ENCODE data around the gene KIAA1755.

KIAA1755 gene

GRCh38 chr20:38178065-38178491 is 82.5 kb downstream of the KIAA1755 start:
- no peaks in the 10 kb centered on the region for H3K27me3 ChIP-seq (ENCODE audit: insufficient read depth, low read length, poor library complexity)
- WGBS (ENCODE audit: extremely low coverage, insufficient coverage, low lambda C conversion rate) = no CpG with 5 or more reads among the region's 8 CpGs
- H2BK5ac ChIP-seq (ENCODE audit: low read length) = no peak overlapping the region
- no peak overlapping the region for H4K8ac ChIP-seq (ENCODE audit: low read depth, low read length)
- no peak overlapping the region for H2BK120ac ChIP-seq (ENCODE audit: low read depth, low read length)
- no peak overlapping the region for H3K4me2 ChIP-seq (ENCODE audit: low read length)
- H3K79me1 ChIP-seq (ENCODE audit: low read length) = no peaks in the 10 kb centered on the region
- no peak for DNase-seq
- no peak overlapping the region for H2BK15ac ChIP-seq (replicated peaks; ENCODE audit: low read depth)
- H3K56ac ChIP-seq (ENCODE audit: low read length) = no peak overlapping the region
- no peak overlapping the region for H3K9ac ChIP-seq (ENCODE audit: low read length)
- no peak overlapping the region for H3K23ac ChIP-seq (ENCODE audit: low read length)
- no peaks in the 10 kb centered on the region for H3K4me1 ChIP-seq (ENCODE audit: control insufficient read depth, low read depth, low read length)
- no peaks in the 10 kb centered on the region for H3K36me3 ChIP-seq (ENCODE audit: control insufficient read depth, insufficient read depth, low read length)
- H2AK5ac ChIP-seq (ENCODE audit: low read length) = no peak overlapping the region
- H4K5ac ChIP-seq (ENCODE audit: low read length) = no peak overlapping the region
- H3K4ac ChIP-seq (ENCODE audit: low read depth, low read length) = no peak overlapping the region
- H3K18ac ChIP-seq (ENCODE audit: low read length) = no peak overlapping the region
- no peak overlapping the region for H3K4me3 ChIP-seq (ENCODE audit: low read length)
- H3K27ac ChIP-seq (ENCODE audit: low read depth, low read length) = no peak overlapping the region
- H3K79me2 ChIP-seq (ENCODE audit: control insufficient read depth, insufficient read depth, low read length) = no peaks in the 10 kb centered on the region

- H3K79me2 ChIP-seq (ENCODE audit: control insufficient read depth, insufficient read depth, low read length) = no peaks in the 10 kb centered on the region
- no peak overlapping the region for H3K56ac ChIP-seq (ENCODE audit: low read length)
- no peak overlapping the region for H3K4me2 ChIP-seq (ENCODE audit: low read length)
- no peak overlapping the region for H4K8ac ChIP-seq (ENCODE audit: low read depth, low read length)
- no peak for DNase-seq
- H2BK15ac ChIP-seq (replicated peaks; ENCODE audit: low read depth) = no peak overlapping the region
- H2BK120ac ChIP-seq (ENCODE audit: low read depth, low read length) = no peak overlapping the region
- no peaks in the 10 kb centered on the region for H3K36me3 ChIP-seq (ENCODE audit: control insufficient read depth, insufficient read depth, low read length)
- H3K4me1 ChIP-seq (ENCODE audit: control insufficient read depth, low read depth, low read length) = no peaks in the 10 kb centered on the region
- no CpG with 5 or more reads among the region's 9 CpGs for WGBS (ENCODE audit: extremely low coverage, insufficient coverage, low lambda C conversion rate)
- no peak overlapping the region for H3K23ac ChIP-seq (ENCODE audit: low read length)
- no peak overlapping the region for H3K18ac ChIP-seq (ENCODE audit: low read length)
- H3K4ac ChIP-seq (ENCODE audit: low read depth, low read length) = no peak overlapping the region
- H3K79me1 ChIP-seq (ENCODE audit: low read length) = no peaks in the 10 kb centered on the region
- no peak overlapping the region for H3K9ac ChIP-seq (ENCODE audit: low read length)
- H3K27me3 ChIP-seq (ENCODE audit: insufficient read depth, low read length, poor library complexity) = no peaks in the 10 kb centered on the region
- H4K5ac ChIP-seq (ENCODE audit: low read length) = no peak overlapping the region
- no peak overlapping the region for H2AK5ac ChIP-seq (ENCODE audit: low read length)
- H3K27ac ChIP-seq (ENCODE audit: low read depth, low read length) = no peak overlapping the region
- H3K4me3 ChIP-seq (ENCODE audit: low read length) = no peak overlapping the region
- no peak overlapping the region for H2BK5ac ChIP-seq (ENCODE audit: low read length)
Measured at GRCh38 chr20:38177201-38177600, 83.3 kb downstream of the KIAA1755 start.

- Histone ChIP-seq H3K79me2 (ENCODE audit: control insufficient read depth, insufficient read depth, low read length) (no peaks in the 10 kb centered on the region), H4K5ac (ENCODE audit: low read length) (no peak overlapping the region), H3K9ac (ENCODE audit: low read length) (no peak overlapping the region), H4K8ac (ENCODE audit: low read depth, low read length) (no peak overlapping the region), H3K4me2 (ENCODE audit: low read length) (no peak overlapping the region), H3K4ac (ENCODE audit: low read depth, low read length) (no peak overlapping the region), H3K23ac (ENCODE audit: low read length) (no peak overlapping the region), H3K18ac (ENCODE audit: low read length) (no peak overlapping the region), H3K4me1 (ENCODE audit: control insufficient read depth, low read depth, low read length) (no peaks in the 10 kb centered on the region), H3K4me3 (ENCODE audit: low read length) (no peak overlapping the region), H3K27me3 (ENCODE audit: insufficient read depth, low read length, poor library complexity) (no peaks in the 10 kb centered on the region), H2BK15ac (replicated peaks; ENCODE audit: low read depth) (no peak overlapping the region), H3K36me3 (ENCODE audit: control insufficient read depth, insufficient read depth, low read length) (no peaks in the 10 kb centered on the region), H3K79me1 (ENCODE audit: low read length) (no peaks in the 10 kb centered on the region), H3K56ac (ENCODE audit: low read length) (no peak overlapping the region), H2AK5ac (ENCODE audit: low read length) (no peak overlapping the region), H2BK5ac (ENCODE audit: low read length) (no peak overlapping the region), H3K27ac (ENCODE audit: low read depth, low read length) (no peak overlapping the region), H2BK120ac (ENCODE audit: low read depth, low read length) (no peak overlapping the region)
- no CpG with 5 or more reads among the region's 16 CpGs for WGBS (ENCODE audit: extremely low coverage, insufficient coverage, low lambda C conversion rate)
- peak; percentile 30 for DNase-seq
Measured at GRCh38 chr20:38175304-38176180, 85.0 kb downstream of the KIAA1755 start.

- Histone ChIP-seq H3K18ac (ENCODE audit: low read length) (no peak overlapping the region), H3K27me3 (ENCODE audit: insufficient read depth, low read length, poor library complexity) (no peaks in the 10 kb centered on the region), H4K5ac (ENCODE audit: low read length) (no peak overlapping the region), H3K79me1 (ENCODE audit: low read length) (no peaks in the 10 kb centered on the region), H3K4me3 (ENCODE audit: low read length) (no peak overlapping the region), H3K4me2 (ENCODE audit: low read length) (no peak overlapping the region), H2BK15ac (replicated peaks; ENCODE audit: low read depth) (no peak overlapping the region), H3K27ac (ENCODE audit: low read depth, low read length) (no peak overlapping the region), H3K9ac (ENCODE audit: low read length) (no peak overlapping the region), H3K4me1 (ENCODE audit: control insufficient read depth, low read depth, low read length) (no peaks in the 10 kb centered on the region), H4K8ac (ENCODE audit: low read depth, low read length) (no peak overlapping the region), H3K4ac (ENCODE audit: low read depth, low read length) (no peak overlapping the region), H3K23ac (ENCODE audit: low read length) (no peak overlapping the region), H2AK5ac (ENCODE audit: low read length) (no peak overlapping the region), H3K36me3 (ENCODE audit: control insufficient read depth, insufficient read depth, low read length) (no peaks in the 10 kb centered on the region), H2BK5ac (ENCODE audit: low read length) (no peak overlapping the region), H3K79me2 (ENCODE audit: control insufficient read depth, insufficient read depth, low read length) (no peaks in the 10 kb centered on the region), H3K56ac (ENCODE audit: low read length) (no peak overlapping the region), H2BK120ac (ENCODE audit: low read depth, low read length) (no peak overlapping the region)
- no CpG with 5 or more reads among the region's 14 CpGs for WGBS (ENCODE audit: extremely low coverage, insufficient coverage, low lambda C conversion rate)
- DNase-seq = no peak
Measured at GRCh38 chr20:38173237-38174156, 87.0 kb downstream of the KIAA1755 start.

GRCh38 chr20:38172408-38172807 is 88.1 kb downstream of the KIAA1755 start:
- Histone ChIP-seq H4K5ac (ENCODE audit: low read length) (no peak overlapping the region), H3K27me3 (ENCODE audit: insufficient read depth, low read length, poor library complexity) (no peaks in the 10 kb centered on the region), H3K9ac (ENCODE audit: low read length) (no peak overlapping the region), H2BK5ac (ENCODE audit: low read length) (no peak overlapping the region), H3K23ac (ENCODE audit: low read length) (no peak overlapping the region), H4K8ac (ENCODE audit: low read depth, low read length) (no peak overlapping the region), H2AK5ac (ENCODE audit: low read length) (no peak overlapping the region), H2BK15ac (replicated peaks; ENCODE audit: low read depth) (no peak overlapping the region), H3K79me1 (ENCODE audit: low read length) (no peaks in the 10 kb centered on the region), H3K4ac (ENCODE audit: low read depth, low read length) (no peak overlapping the region), H3K4me3 (ENCODE audit: low read length) (no peak overlapping the region), H3K4me2 (ENCODE audit: low read length) (no peak overlapping the region), H3K56ac (ENCODE audit: low read length) (no peak overlapping the region), H3K79me2 (ENCODE audit: control insufficient read depth, insufficient read depth, low read length) (no peaks in the 10 kb centered on the region), H2BK120ac (ENCODE audit: low read depth, low read length) (no peak overlapping the region), H3K36me3 (ENCODE audit: control insufficient read depth, insufficient read depth, low read length) (no peaks in the 10 kb centered on the region), H3K27ac (ENCODE audit: low read depth, low read length) (no peak overlapping the region), H3K4me1 (ENCODE audit: control insufficient read depth, low read depth, low read length) (no peaks in the 10 kb centered on the region), H3K18ac (ENCODE audit: low read length) (no peak overlapping the region)
- no peak for DNase-seq
- WGBS (ENCODE audit: extremely low coverage, insufficient coverage, low lambda C conversion rate) = no CpG with 5 or more reads among the region's 4 CpGs
